Fibroblast of mammary gland (primary cell): ENCODE measurements around the gene ZNF775.
"Not testable (repeated sequence)": the region's sequence is repeated elsewhere in the genome, so short reads cannot be mapped to it uniquely, and the experiment has no call there.

Source experiments
- DNase-seq: peaks from one replicate; pipeline ENCODE4 v3.0.0-alpha.2; 2010; ENCODE audit warnings: low read depth
- H3K4me3 ChIP-seq: 2 replicates; pipeline ENCODE4 v1.5.1; 2011; ENCODE audit warnings: low read depth, mild to moderate bottlenecking, low read length, moderate library complexity; ENCODE audit not compliant: control insufficient read depth
- TF ChIP-seq, protein P1 (sequence below): conservative IDR thresholded peaks from 2 replicates; pipeline ENCODE4 v1.5.1; 2011; ENCODE audit warnings: low read depth, low read length, inconsistent platforms; ENCODE audit not compliant: control insufficient read depth, insufficient read depth

ZNF775 gene

DNA sequence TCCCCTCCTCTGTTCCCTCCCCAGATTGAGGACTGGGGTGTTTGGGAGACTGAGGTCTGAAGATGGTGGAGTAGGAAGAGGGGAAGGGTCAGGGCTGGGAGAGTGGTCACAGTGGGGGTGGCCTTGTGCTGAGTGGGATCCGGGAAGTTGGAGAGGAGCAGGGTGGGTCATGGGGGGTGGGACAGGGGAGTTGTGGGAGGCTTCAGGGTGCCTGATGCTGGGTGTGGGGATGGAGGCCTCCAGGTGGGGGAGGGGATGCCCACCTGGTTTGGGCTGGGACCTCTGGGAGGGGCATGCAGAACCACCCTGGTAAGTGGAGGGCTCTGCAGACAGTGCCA lies 2.6 kb downstream of the ZNF775 start:
- TF ChIP-seq, protein P1, sequence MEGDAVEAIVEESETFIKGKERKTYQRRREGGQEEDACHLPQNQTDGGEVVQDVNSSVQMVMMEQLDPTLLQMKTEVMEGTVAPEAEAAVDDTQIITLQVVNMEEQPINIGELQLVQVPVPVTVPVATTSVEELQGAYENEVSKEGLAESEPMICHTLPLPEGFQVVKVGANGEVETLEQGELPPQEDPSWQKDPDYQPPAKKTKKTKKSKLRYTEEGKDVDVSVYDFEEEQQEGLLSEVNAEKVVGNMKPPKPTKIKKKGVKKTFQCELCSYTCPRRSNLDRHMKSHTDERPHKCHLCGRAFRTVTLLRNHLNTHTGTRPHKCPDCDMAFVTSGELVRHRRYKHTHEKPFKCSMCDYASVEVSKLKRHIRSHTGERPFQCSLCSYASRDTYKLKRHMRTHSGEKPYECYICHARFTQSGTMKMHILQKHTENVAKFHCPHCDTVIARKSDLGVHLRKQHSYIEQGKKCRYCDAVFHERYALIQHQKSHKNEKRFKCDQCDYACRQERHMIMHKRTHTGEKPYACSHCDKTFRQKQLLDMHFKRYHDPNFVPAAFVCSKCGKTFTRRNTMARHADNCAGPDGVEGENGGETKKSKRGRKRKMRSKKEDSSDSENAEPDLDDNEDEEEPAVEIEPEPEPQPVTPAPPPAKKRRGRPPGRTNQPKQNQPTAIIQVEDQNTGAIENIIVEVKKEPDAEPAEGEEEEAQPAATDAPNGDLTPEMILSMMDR = no peak
- H3K4me3 ChIP-seq = no peak overlapping the region
- DNase-seq = no peak

- TF ChIP-seq, protein P1 = no peak
- no peak overlapping the region for H3K4me3 ChIP-seq
- DNase-seq = no peak
Observed at GRCh38 chr7:150382123-150382843, 3.2 kb downstream of the ZNF775 start.

GRCh38 chr7:150382844-150383225 lies 3.7 kb downstream of the ZNF775 start:
- DNase-seq = peak; percentile 29
- TF ChIP-seq, protein P1 = no peak
- H3K4me3 ChIP-seq = no peak overlapping the region

DNA sequence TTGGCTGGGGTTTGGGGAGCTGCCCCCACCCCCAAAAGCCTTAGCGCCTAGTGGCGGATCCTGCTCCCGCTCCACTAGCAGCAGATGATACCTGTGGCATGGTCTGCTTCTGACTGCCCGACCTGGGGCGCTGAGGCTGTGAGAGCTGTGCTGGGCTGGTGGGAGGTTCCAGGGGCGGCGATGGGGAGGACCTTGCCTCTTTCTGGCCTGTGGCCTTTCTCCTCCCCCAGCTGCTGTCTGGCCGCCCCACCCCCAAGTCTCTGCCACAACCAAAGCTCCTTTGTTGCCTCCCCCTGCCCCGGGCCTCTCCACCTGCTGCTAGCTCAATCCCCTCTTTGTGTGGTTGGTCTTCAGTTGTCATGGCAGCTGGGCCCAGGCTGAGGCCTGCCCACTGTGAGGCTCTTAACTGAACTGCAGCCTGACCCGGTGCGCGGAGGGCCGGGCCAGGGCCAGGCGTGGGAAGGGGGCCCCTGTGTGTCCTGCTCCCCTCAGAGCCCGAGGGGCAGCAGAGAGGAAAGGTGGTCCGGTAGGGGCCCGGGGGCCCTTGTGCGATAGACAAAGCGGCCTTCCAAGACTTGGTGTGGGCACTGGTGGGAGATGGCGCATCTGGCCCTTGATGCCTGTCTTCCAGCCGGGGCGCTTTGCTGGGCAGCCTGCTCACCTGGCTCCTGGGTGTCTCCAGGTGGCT lies 4.7 kb downstream of the ZNF775 start:
- TF ChIP-seq, protein P1 = no peak
- H3K4me3 ChIP-seq = no peak overlapping the region
- no peak for DNase-seq

GRCh38 chr7:150384406-150385301 lies 5.5 kb downstream of the ZNF775 start:
- H3K4me3 ChIP-seq = no peak overlapping the region
- no peak for DNase-seq

GRCh38 chr7:150385302-150385723 lies 6.2 kb downstream of the ZNF775 start:
- TF ChIP-seq, protein P1 = no peak
- H3K4me3 ChIP-seq = no peak overlapping the region
- DNase-seq = no peak

More at GRCh38 chr7:150384406-150385301, 5.5 kb downstream of the ZNF775 start:
- TF ChIP-seq, protein P1 = no peak

DNA sequence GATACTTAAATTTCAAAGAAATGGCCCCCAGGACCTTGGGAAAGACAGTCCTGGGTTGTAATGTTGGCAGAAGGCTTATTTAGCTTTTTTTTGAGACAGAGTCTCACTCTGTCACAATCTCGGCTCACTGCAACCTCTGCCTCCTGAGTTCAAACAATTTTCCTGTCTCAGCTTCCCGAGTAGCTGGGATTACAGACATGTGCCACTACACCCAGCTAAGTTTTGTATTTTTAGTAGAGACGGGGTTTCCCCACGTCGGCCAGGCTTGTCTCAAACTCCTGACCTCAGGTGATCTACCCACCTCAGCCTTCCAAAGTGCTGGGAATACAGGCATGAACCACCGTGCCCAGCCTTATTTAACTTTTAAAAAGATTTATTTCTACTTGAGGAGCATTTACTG lies 6.8 kb downstream of the ZNF775 start:
- DNase-seq, H3K4me3 ChIP-seq: not testable (repeated sequence)
